Skeletal muscle cell (primary cell): ENCODE measurements around the gene SEMA5A.

Source experiments
- DNase-seq: peaks from one replicate; pipeline ENCODE4 v3.0.0-alpha.2; 2010; ENCODE audit warnings: low read depth
- H3K4me3 ChIP-seq: 2 replicates; pipeline ENCODE4 v1.5.1; 2011; ENCODE audit warnings: low read depth, mild to moderate bottlenecking, control low read depth, low read length, moderate library complexity

SEMA5A gene

GRCh38 chr5:9209846-9210492, 335.9 kb downstream of the SEMA5A start:
- DNase-seq = peak; percentile 49
- no peak overlapping the region for H3K4me3 ChIP-seq

- no peak overlapping the region for H3K4me3 ChIP-seq
- no peak for DNase-seq
Measured at GRCh38 chr5:9207817-9208418, 338.0 kb downstream of the SEMA5A start.

GRCh38 chr5:9202636-9203035, 343.2 kb downstream of the SEMA5A start:
- no peak overlapping the region for H3K4me3 ChIP-seq
- no peak for DNase-seq

GRCh38 chr5:9201761-9202160, 344.1 kb downstream of the SEMA5A start:
- DNase-seq = no peak

GRCh38 chr5:9201011-9201410, 344.9 kb downstream of the SEMA5A start:
- H3K4me3 ChIP-seq = no peak overlapping the region
- DNase-seq = no peak

More at GRCh38 chr5:9201761-9202160, 344.1 kb downstream of the SEMA5A start:
- H3K4me3 ChIP-seq = no peak overlapping the region

- no peak overlapping the region for H3K4me3 ChIP-seq
- no peak for DNase-seq
Measured at GRCh38 chr5:9198394-9198793, 347.5 kb downstream of the SEMA5A start.

- no peak for DNase-seq
Measured at GRCh38 chr5:9197881-9198260, 348.0 kb downstream of the SEMA5A start.

GRCh38 chr5:9196403-9197227, 349.3 kb downstream of the SEMA5A start:
- no peak overlapping the region for H3K4me3 ChIP-seq
- DNase-seq = no peak

More at GRCh38 chr5:9197881-9198260, 348.0 kb downstream of the SEMA5A start:
- no peak overlapping the region for H3K4me3 ChIP-seq

- peak; percentile 43 for DNase-seq
- H3K4me3 ChIP-seq = no peak overlapping the region
Measured at GRCh38 chr5:9194509-9194908, 351.4 kb downstream of the SEMA5A start.

- H3K4me3 ChIP-seq = no peak overlapping the region
Measured at GRCh38 chr5:9192266-9192665, 353.6 kb downstream of the SEMA5A start.

GRCh38 chr5:9189681-9190080, 356.2 kb downstream of the SEMA5A start:
- H3K4me3 ChIP-seq = no peak overlapping the region
- DNase-seq = no peak

More at GRCh38 chr5:9192266-9192665, 353.6 kb downstream of the SEMA5A start:
- DNase-seq = no peak

- no peak overlapping the region for H3K4me3 ChIP-seq
- DNase-seq = no peak
Measured at GRCh38 chr5:9188956-9189355, 356.9 kb downstream of the SEMA5A start.

- no peak for DNase-seq
- no peak overlapping the region for H3K4me3 ChIP-seq
Measured at GRCh38 chr5:9188131-9188530, 357.7 kb downstream of the SEMA5A start.

GRCh38 chr5:9187614-9188013, 358.3 kb downstream of the SEMA5A start:
- no peak for DNase-seq
- H3K4me3 ChIP-seq = no peak overlapping the region

- no peak for DNase-seq
- H3K4me3 ChIP-seq = no peak overlapping the region
Measured at GRCh38 chr5:9186069-9186468, 359.8 kb downstream of the SEMA5A start.

- no peak for DNase-seq
- no peak overlapping the region for H3K4me3 ChIP-seq
Measured at GRCh38 chr5:9183992-9184391, 361.9 kb downstream of the SEMA5A start.

- no peak overlapping the region for H3K4me3 ChIP-seq
- DNase-seq = no peak
Measured at GRCh38 chr5:9182899-9183695, 362.8 kb downstream of the SEMA5A start.

GRCh38 chr5:9176641-9177040, 369.2 kb downstream of the SEMA5A start:
- H3K4me3 ChIP-seq = no peak overlapping the region
- DNase-seq = no peak

- DNase-seq = no peak
- H3K4me3 ChIP-seq = no peak overlapping the region
Measured at GRCh38 chr5:9174446-9174845, 371.4 kb downstream of the SEMA5A start.
